ENCODE data around the gene LGALS8. TPM values are rescaled to one million over a fixed set of nuclear protein-coding genes. Genes with fewer than 3 reads are reported as not detected.

Gene LGALS8
- total RNA-seq (2012; rRNA removed) (44.7 and 57.7 TPM in 2 replicates), polyA plus RNA-seq (2012; rRNA removed) (26.2 and 41.3 TPM in 2 replicates), Bru-seq, nascent RNA (percentile 66 among the genes with signal in this experiment), BruChase-seq, experiment 1, labeled RNA remaining after a 6-hour chase (percentile 76 among the genes with signal in this experiment), BruChase-seq, experiment 2, labeled RNA remaining after a 2-hour chase (percentile 71 among the genes with signal in this experiment)
- 11.6 and 35.4 TPM in 2 replicates for polyA plus RNA-seq (2012; cell fraction: cytosol; rRNA removed)
- polyA plus RNA-seq (2012; cell fraction: nucleus; rRNA removed; ENCODE audit: low replicate concordance) = 27.9 and 111 TPM in 2 replicates
- long read RNA-seq, full-length matches to known transcripts = 17 of 37 reads
- long read RNA-seq, partial matches to known transcripts = 11 of 37 reads
- long read RNA-seq, other reads (novel, unspliced or antisense) = 9 of 37 reads

- peak within 1 kb of the TSS; percentile 85 for H3K23ac ChIP-seq (ENCODE audit: low read depth, low read length)
- peak within 1 kb of the TSS; percentile 81 for H3K4me2 ChIP-seq (ENCODE audit: low read depth, low read length)
- in situ Hi-C loops (cut with MboI; ENCODE audit: low sequenced_read_pairs) (no loop called here), intact Hi-C loops (cut with micrococcal nuclease) (loop anchor here (5.0 kb wide), 1 partner anchor 241 kb away; the partner anchor contains the start of gene ERO1B), dilution Hi-C loops (cut with HindIII; ENCODE audit: low sequenced_read_pairs, unreplicated experiment) (no loop called here)
- H2BK15ac ChIP-seq (ENCODE audit: low read depth, low read length) = peak within 1 kb of the TSS; percentile 91; the same call in 1 of the 3 replicates
- ATAC-seq (ENCODE audit: low read depth) (peak; percentile 84), DNase-seq (peak; percentile 80)
- CTCF ChIA-PET = no interaction called here
- no peaks in the 10 kb centered on the region for H3K9me3 ChIP-seq (ENCODE audit: control insufficient read depth, insufficient read depth, low read length)
- peak within 1 kb of the TSS; percentile 93 for H4K91ac ChIP-seq (ENCODE audit: insufficient read depth, low read depth, low read length)
- H3K9me1 ChIP-seq (ENCODE audit: insufficient read depth, low read length) = peaks cover 3% of the 10 kb centered on the region; the same call in 1 of the 2 replicates
- H2AFZ ChIP-seq (replicated peaks; ENCODE audit: low read length, poor library complexity) = peak within 1 kb of the TSS; percentile 91
- no TSS peak for BruUV-seq (replicated peaks)
- 0 out of 2 replicates have a peak, but pooled peaks cover 1% of the 10 kb centered on the region for H3K36me3 ChIP-seq (ENCODE audit: control insufficient read depth, insufficient read depth, low read length)
- no peaks in the 10 kb centered on the region for H3K27me3 ChIP-seq (ENCODE audit: control insufficient read depth, insufficient read depth, low read length)
- TF ChIP-seq POLR2A (IDR thresholded peaks at IDR 0.05; ENCODE audit: low read depth, low read length) (peak; percentile 64), FOS (IDR thresholded peaks at IDR 0.05; ENCODE audit: low read depth, low read length) (no peak), MAZ (IDR thresholded peaks at IDR 0.05; ENCODE audit: borderline replicate concordance, low read depth, low read length) (peak; percentile 46; the same call in 1 of the 2 replicates), MXI1 (IDR thresholded peaks at IDR 0.05; ENCODE audit: borderline replicate concordance, low read depth, low read length) (peak; percentile 44; the same call in 1 of the 2 replicates), CTCF (conservative IDR thresholded peaks at IDR 0.05; ENCODE audit: low read depth, low read length) (0 out of 2 replicates have a peak, but pooled peaks have one; percentile 2), NFE2L2 (IDR thresholded peaks at IDR 0.05; ENCODE audit: low read depth, low read length) (no peak), MAFK (IDR thresholded peaks at IDR 0.05; ENCODE audit: low read depth, low read length) (no peak), RAD21 (IDR thresholded peaks at IDR 0.05; ENCODE audit: low read length) (no peak)
- POLR2A ChIA-PET (ENCODE audit: unreplicated experiment) = no interaction called here
- peaks cover 4 to 8% of the 10 kb centered on the region in 2 experiments; a peak in 3 of 4 replicates for H3K79me1 ChIP-seq (ENCODE audit: low read depth in 1 of 2, low read length in 2 of 2)
- no peaks in the 10 kb centered on the region for H4K20me1 ChIP-seq (ENCODE audit: insufficient read depth, low read length)
- peak within 1 kb of the TSS; percentile 81 for H3K27ac ChIP-seq (ENCODE audit: insufficient read depth, low read length)
- peak within 1 kb of the TSS; percentile 68 for H2BK5ac ChIP-seq (ENCODE audit: low read depth, low read length, poor library complexity, severe bottlenecking)
- H3K4me3 ChIP-seq (ENCODE audit: insufficient read depth, low read depth, low read length) = peak within 1 kb of the TSS; percentile 61
- H2AK5ac ChIP-seq (ENCODE audit: low read depth, low read length) = peak within 1 kb of the TSS; percentile 89
- peak within 1 kb of the TSS; percentile 96 for H3K4ac ChIP-seq (ENCODE audit: low read depth, low read length)
- H4K5ac ChIP-seq (ENCODE audit: low read depth, low read length) = peak within 1 kb of the TSS; percentile 98
- peak within 1 kb of the TSS; percentile 93 for H3K14ac ChIP-seq (replicated peaks; ENCODE audit: low read depth, low read length)
- peaks cover 8% of the 10 kb centered on the region for H3K4me1 ChIP-seq (ENCODE audit: control insufficient read depth, insufficient read depth, low read length)
- peak within 1 kb of the TSS; percentile 63 for H3K56ac ChIP-seq (ENCODE audit: extremely low read depth, insufficient read depth, low read length)
- peak within 1 kb of the TSS; percentile 70 for H3K9ac ChIP-seq (ENCODE audit: low read depth, low read length)
- peak within 1 kb of the TSS; percentile 33 for H2BK20ac ChIP-seq (ENCODE audit: low read depth, low read length)
- H2BK120ac ChIP-seq (ENCODE audit: low read depth, low read length) = peak within 1 kb of the TSS; percentile 86
- peak within 1 kb of the TSS; percentile 30 to 98 for H4K8ac ChIP-seq (ENCODE audit: low read depth in 2 of 2, low read length in 2 of 2)
- WGBS, 2 experiments (ENCODE audit: extremely low coverage in 2 of 2, insufficient read length in 1 of 2) = 0% methylated on average over 10 of the region's 35 CpGs; no CpG with 5 or more reads in 1 of the 2 experiments
- H3K18ac ChIP-seq (ENCODE audit: low read depth, low read length) = peak within 1 kb of the TSS; percentile 87
- peak within 1 kb of the TSS; percentile 93 for H2AK9ac ChIP-seq (replicated peaks; ENCODE audit: low read depth, low read length, poor library complexity)
Measured at GRCh38 chr1:236523704-236524141, at the start of gene LGALS8. Gene LGALS8, plus strand, starts transcription at chr1:236523982. Its CDS starts 2,089 bp downstream, at chr1:236526071.

All from IMR-90 (cell line).